PFSK-1 (cell line): Measurements from ENCODE around the gene CYB5R4.

Source experiments
- FOXP2 ChIP-seq: optimal IDR thresholded peaks from 2 replicates; pipeline ENCODE3; 2011; ENCODE audit warnings: borderline replicate concordance, control low read depth, inconsistent platforms; ENCODE audit not compliant: insufficient read depth; ENCODE audit errors: extremely low read length, extremely low read depth
- POLR2AphosphoS5 ChIP-seq: IDR thresholded peaks from 2 replicates; pipeline ENCODE4 v1.6.1; 2012; ENCODE audit warnings: low read depth, mild to moderate bottlenecking, control low read depth, low read length, moderate library complexity
- SIN3A ChIP-seq: IDR thresholded peaks from 2 replicates; pipeline ENCODE4 v1.6.1; 2012; ENCODE audit warnings: mild to moderate bottlenecking, low read length, moderate library complexity, borderline replicate concordance; ENCODE audit not compliant: insufficient read depth
- TAF1 ChIP-seq: IDR thresholded peaks from 2 replicates; pipeline ENCODE4 v1.6.1; 2012; ENCODE audit warnings: low read length, control low read depth, borderline replicate concordance; ENCODE audit not compliant: insufficient read depth
- TF ChIP-seq, protein P1 (sequence below), 2 experiments: IDR thresholded peaks; 2 replicates each; pipeline versions ENCODE4 v1.6.1 to v1.8.0; 2011 to 2012; ENCODE audit warnings: low read depth in 2 of 2, low read length in 2 of 2, control low read depth in 1 of 2, inconsistent platforms in 1 of 2, mild to moderate bottlenecking in 1 of 2, moderate library complexity in 1 of 2; ENCODE audit not compliant: insufficient read depth in 1 of 2

CYB5R4 gene

DNA sequence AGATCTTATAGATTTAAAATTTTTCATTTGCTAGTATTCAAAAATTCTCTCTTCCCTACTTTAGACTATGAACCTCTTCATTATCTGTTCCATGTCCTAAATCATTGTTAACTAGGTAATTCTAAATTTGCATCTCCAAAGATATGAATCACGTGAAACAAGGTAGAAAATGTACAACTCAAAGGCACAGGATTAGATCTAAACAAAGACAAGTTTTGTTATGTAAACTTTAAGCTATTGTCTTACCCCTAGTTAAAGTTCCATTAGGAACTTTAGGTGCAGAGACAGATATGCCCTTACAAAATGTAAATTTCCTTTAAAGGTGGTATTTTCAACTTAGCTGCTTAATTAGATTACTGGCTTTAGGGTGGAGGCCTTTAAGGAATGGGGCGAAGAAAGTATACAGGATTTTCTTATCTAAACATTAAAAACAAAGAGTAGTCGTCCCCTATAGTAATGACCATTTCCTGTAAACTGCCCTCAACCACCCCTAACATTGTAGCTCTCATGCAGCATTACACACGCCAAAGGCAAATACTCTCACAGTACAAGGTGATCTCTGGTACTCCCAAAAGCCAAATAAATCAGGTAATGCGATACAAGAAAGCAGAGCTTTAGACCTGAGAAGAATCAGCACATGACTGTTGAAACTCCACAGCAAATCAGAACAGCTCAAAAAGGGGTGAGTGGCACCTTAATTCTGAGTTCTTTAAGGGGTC lies 116.7 kb downstream of the CYB5R4 start:
- TF ChIP-seq, protein P1, sequence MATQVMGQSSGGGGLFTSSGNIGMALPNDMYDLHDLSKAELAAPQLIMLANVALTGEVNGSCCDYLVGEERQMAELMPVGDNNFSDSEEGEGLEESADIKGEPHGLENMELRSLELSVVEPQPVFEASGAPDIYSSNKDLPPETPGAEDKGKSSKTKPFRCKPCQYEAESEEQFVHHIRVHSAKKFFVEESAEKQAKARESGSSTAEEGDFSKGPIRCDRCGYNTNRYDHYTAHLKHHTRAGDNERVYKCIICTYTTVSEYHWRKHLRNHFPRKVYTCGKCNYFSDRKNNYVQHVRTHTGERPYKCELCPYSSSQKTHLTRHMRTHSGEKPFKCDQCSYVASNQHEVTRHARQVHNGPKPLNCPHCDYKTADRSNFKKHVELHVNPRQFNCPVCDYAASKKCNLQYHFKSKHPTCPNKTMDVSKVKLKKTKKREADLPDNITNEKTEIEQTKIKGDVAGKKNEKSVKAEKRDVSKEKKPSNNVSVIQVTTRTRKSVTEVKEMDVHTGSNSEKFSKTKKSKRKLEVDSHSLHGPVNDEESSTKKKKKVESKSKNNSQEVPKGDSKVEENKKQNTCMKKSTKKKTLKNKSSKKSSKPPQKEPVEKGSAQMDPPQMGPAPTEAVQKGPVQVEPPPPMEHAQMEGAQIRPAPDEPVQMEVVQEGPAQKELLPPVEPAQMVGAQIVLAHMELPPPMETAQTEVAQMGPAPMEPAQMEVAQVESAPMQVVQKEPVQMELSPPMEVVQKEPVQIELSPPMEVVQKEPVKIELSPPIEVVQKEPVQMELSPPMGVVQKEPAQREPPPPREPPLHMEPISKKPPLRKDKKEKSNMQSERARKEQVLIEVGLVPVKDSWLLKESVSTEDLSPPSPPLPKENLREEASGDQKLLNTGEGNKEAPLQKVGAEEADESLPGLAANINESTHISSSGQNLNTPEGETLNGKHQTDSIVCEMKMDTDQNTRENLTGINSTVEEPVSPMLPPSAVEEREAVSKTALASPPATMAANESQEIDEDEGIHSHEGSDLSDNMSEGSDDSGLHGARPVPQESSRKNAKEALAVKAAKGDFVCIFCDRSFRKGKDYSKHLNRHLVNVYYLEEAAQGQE (IDR thresholded peaks at IDR 0.05; ENCODE audit: insufficient read depth in 1 of 2, low read depth in 2 of 2, low read length in 2 of 2) = no peak
- TF ChIP-seq SIN3A (no peak), POLR2AphosphoS5 (no peak), TAF1 (no peak), FOXP2 (no peak)

DNA sequence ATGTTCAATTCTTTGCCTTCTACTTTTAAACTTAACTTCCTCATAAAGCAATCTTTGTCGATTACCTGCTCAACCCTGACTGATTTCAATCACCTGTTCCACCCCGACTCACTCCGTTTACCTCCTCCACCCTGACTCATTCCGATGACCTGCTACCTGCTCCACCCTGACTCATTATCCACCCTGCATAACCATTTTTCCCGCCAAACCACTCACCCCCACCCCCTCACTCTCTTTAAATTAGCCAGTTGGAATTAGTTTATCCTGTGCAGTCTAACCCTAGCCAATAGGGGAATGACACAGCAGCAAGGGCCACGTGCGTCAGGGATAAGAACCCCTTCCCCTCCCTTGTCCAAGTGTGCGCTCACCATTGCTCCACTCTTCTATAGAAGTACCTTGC lies 117.4 kb downstream of the CYB5R4 start:
- TF ChIP-seq, protein P1 (IDR thresholded peaks at IDR 0.05; ENCODE audit: insufficient read depth in 1 of 2, low read depth in 2 of 2, low read length in 2 of 2) = no peak
- no peak for TF ChIP-seq TAF1
- no peak for TF ChIP-seq FOXP2
- TF ChIP-seq SIN3A = no peak
- no peak for TF ChIP-seq POLR2AphosphoS5

DNA sequence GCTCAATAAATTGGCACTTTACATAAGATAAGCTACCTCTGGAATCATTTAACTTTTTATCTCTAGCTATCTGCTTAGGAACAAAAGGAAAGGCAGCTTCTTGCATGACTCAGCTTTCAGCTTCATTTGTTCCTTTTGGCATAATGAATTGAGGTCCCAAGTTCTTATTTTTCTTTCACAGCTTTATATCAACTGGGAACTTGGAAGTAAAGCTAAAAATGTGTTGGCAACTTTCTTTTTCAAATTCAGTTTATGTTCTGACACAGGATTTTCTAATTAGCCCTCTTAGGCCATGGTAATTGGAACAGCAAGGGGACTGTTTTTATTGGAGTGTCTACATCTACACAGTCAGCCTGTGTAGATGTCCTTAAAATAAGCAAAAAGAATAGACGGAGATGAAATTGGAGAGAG lies 118.8 kb downstream of the CYB5R4 start:
- TF ChIP-seq FOXP2 (no peak), TAF1 (no peak), SIN3A (no peak), POLR2AphosphoS5 (no peak)
- TF ChIP-seq, protein P1 (IDR thresholded peaks at IDR 0.05; ENCODE audit: insufficient read depth in 1 of 2, low read depth in 2 of 2, low read length in 2 of 2) = no peak

DNA sequence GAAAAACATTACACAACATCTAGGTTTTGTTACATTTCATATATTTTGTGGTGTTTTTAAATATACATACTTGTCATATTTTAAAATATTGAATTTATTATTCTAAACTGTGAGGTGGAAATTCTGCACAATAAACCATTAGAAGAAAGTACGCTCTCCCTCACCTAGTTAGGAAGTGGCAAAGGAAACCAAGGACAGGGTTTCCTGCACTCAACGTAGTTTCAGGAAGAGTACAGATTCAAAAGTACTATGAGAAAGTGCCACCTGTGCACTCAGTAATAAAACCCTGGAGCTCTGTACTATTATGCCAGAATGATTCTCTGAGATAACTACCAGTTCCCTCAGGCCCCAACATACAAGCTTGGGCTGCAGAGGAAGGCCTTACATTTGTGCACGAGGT lies 119.5 kb downstream of the CYB5R4 start:
- TF ChIP-seq, protein P1 (IDR thresholded peaks at IDR 0.05; ENCODE audit: insufficient read depth in 1 of 2, low read depth in 2 of 2, low read length in 2 of 2) = no peak
- no peak for TF ChIP-seq SIN3A

DNA sequence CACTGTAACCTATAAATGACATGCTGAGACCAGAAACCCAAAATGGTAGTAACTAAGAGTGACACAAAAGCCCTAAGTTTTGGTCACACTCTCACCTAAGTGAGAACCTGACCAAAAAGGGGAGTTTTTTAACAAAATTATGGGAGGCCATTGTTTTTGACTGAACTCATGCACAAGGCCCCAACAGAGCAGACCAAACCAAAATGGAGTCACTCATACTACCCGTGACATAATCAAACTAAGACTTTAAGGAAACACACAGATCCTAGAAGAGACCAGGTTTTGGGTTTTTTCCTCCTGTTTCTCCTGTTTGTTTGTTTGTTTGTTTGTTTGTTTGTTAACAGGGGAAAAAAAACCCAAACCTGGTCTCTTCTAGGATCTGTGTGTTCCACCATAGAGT lies 124.9 kb downstream of the CYB5R4 start:
- no peak for TF ChIP-seq FOXP2

DNA sequence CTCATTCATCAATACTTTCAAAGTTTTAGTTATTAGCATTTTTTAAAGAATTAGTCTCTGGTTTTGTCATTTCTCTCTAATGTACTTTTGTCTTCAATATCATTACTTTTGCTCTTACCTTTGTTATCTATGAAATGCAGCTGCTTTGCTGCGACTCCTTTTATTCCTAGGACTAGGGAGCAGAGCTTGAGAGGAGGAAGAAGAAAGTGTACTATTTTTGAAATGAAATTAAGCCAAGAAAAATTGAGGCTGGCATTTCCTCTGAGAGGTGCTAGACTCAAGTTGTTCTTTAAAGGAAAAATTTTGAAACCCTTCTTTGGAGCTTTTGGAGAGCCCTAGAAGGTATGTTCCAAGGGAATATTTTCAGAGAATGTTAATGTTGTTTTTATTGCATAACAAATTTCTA lies 125.8 kb downstream of the CYB5R4 start:
- TF ChIP-seq SIN3A = no peak
- no peak for TF ChIP-seq TAF1
- TF ChIP-seq FOXP2 = no peak
- TF ChIP-seq, protein P1 (IDR thresholded peaks at IDR 0.05; ENCODE audit: insufficient read depth in 1 of 2, low read depth in 2 of 2, low read length in 2 of 2) = no peak
- TF ChIP-seq POLR2AphosphoS5 = no peak
